Measurements from ENCODE around the gene PDE4D. TPM values are rescaled to one million over a fixed set of nuclear protein-coding genes. Genes with fewer than 3 reads are reported as not detected.

PDE4D gene
- total and polyA plus RNA-seq, 10 of the 15 experiments (the other 5 are each of a cell fraction or from before 2014, with no cell fraction given), result 0.87 to 4.1 (median 2.2) TPM

DNA sequence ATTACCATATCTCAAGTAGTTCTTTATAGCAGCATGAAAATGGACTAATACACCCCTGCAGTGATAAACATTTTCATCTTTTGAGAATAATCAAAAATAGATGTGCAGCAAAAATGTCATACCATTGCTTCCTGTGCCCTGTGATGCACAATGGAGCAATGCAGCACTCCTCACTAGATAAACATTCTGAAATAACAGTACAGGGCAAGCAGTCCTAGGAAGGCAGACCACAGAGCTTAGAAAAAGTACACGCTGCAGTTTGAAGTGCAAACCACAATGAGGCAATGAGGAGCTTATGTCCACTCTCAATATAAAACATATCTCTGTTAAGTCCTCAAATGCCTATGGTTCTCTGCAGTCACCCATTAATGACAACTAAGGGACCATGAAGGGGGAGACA lies 367.6 kb downstream of the PDE4D start:
- no peak overlapping the region for H2AFZ ChIP-seq (ENCODE audit: control insufficient read depth, low read depth, low read length)
- no TSS peak for BruUV-seq (replicated peaks)
- TF ChIP-seq RAD51 (IDR thresholded peaks at IDR 0.05) (no peak), KAT2A (conservative IDR thresholded peaks at IDR 0.05; ENCODE audit: control insufficient read depth, low read depth, low read length) (no peak), CREM (IDR thresholded peaks at IDR 0.05; ENCODE audit: low read depth) (no peak), ZBED1 (IDR thresholded peaks at IDR 0.05; ENCODE audit: borderline replicate concordance) (no peak), SP1 (IDR thresholded peaks at IDR 0.05; ENCODE audit: low read depth, low read length) (no peak), TARDBP (IDR thresholded peaks at IDR 0.05; ENCODE audit: borderline replicate concordance) (no peak), NR2F1 (conservative IDR thresholded peaks at IDR 0.05) (no peak)
- H3K27ac ChIP-seq (ENCODE audit: control insufficient read depth, insufficient read depth), result no peak overlapping the region
- no peaks in the 10 kb centered on the region for H3K36me3 ChIP-seq (ENCODE audit: control insufficient read depth in 2 of 2, insufficient read depth in 2 of 2, low read length in 1 of 2)
- in situ Hi-C loops (cut with MboI) (no loop called here), intact Hi-C loops (cut with micrococcal nuclease; ENCODE audit: unreplicated experiment) (no loop called here)
- no peaks in the 10 kb centered on the region for H3K4me1 ChIP-seq (ENCODE audit: control insufficient read depth, insufficient read depth, low read length)
- ChIA-PET RAD21 (ENCODE audit: unreplicated experiment) (no interaction called here), POLR2A (no interaction called here), CTCF (no interaction called here), SMC1A (ENCODE audit: uncharacterized antibody, unreplicated experiment) (no interaction called here)
- FAIRE-seq, result no peak
- WGBS (ENCODE audit: insufficient coverage, insufficient replicate concordance, low lambda C conversion rate, missing lambda C conversion rate), result 38% methylated on average over 1 of the region's 1 CpG
- no peak for ATAC-seq
- no peak overlapping the region for H3K9ac ChIP-seq (ENCODE audit: control insufficient read depth, insufficient read depth, low read length)
- no peaks in the 10 kb centered on the region for H3K27me3 ChIP-seq (replicated peaks in 1 of 2; ENCODE audit: control insufficient read depth in 2 of 2, insufficient read depth in 2 of 2, low read length in 1 of 2)
- DNase-seq (ENCODE audit: low read depth, low spot score), result no peak
- H3K4me2 ChIP-seq (ENCODE audit: control insufficient read depth, insufficient read depth), result no peak overlapping the region
- H3K79me2 ChIP-seq (ENCODE audit: control insufficient read depth, insufficient read depth, low read length), result no peaks in the 10 kb centered on the region
- H3K4me3 ChIP-seq, result no peak overlapping the region
- peaks cover 2% of the 10 kb centered on the region; the same call in 1 of the 3 replicates for H3K9me3 ChIP-seq (replicated peaks; ENCODE audit: control insufficient read depth, insufficient read depth, low read length)
- no peaks in the 10 kb centered on the region for H4K20me1 ChIP-seq (ENCODE audit: control insufficient read depth, insufficient read depth)

GRCh38 chr5:59525311-59525710 lies 368.2 kb downstream of the PDE4D start:
- Histone ChIP-seq H3K27ac (ENCODE audit: control insufficient read depth, insufficient read depth) (no peak overlapping the region), H3K79me2 (ENCODE audit: control insufficient read depth, insufficient read depth, low read length) (no peaks in the 10 kb centered on the region), H3K27me3 (replicated peaks in 1 of 2; ENCODE audit: control insufficient read depth in 2 of 2, insufficient read depth in 2 of 2, low read length in 1 of 2) (no peaks in the 10 kb centered on the region), H3K4me2 (ENCODE audit: control insufficient read depth, insufficient read depth) (no peak overlapping the region), H3K4me1 (ENCODE audit: control insufficient read depth, insufficient read depth, low read length) (no peaks in the 10 kb centered on the region), H3K4me3 (no peak overlapping the region), H2AFZ (ENCODE audit: control insufficient read depth, low read depth, low read length) (no peak overlapping the region), H3K9ac (ENCODE audit: control insufficient read depth, insufficient read depth, low read length) (no peak overlapping the region), H4K20me1 (ENCODE audit: control insufficient read depth, insufficient read depth) (no peaks in the 10 kb centered on the region), H3K9me3 (replicated peaks; ENCODE audit: control insufficient read depth, insufficient read depth, low read length) (peaks cover 2% of the 10 kb centered on the region; the same call in 1 of the 3 replicates), H3K36me3 (ENCODE audit: control insufficient read depth in 2 of 2, insufficient read depth in 2 of 2, low read length in 1 of 2) (no peaks in the 10 kb centered on the region)
- intact Hi-C loops (cut with micrococcal nuclease; ENCODE audit: unreplicated experiment), result no loop called here
- in situ Hi-C loops (cut with MboI), result no loop called here
- BruUV-seq (replicated peaks), result no TSS peak
- ChIA-PET POLR2A (no interaction called here), SMC1A (ENCODE audit: uncharacterized antibody, unreplicated experiment) (no interaction called here), CTCF (no interaction called here), RAD21 (ENCODE audit: unreplicated experiment) (no interaction called here)
- ATAC-seq (no peak), DNase-seq (ENCODE audit: low read depth, low spot score) (no peak), FAIRE-seq (no peak)
- WGBS (ENCODE audit: insufficient coverage, insufficient replicate concordance, low lambda C conversion rate, missing lambda C conversion rate), result 56% methylated on average over 3 of the region's 3 CpGs
- TF ChIP-seq POU2F2 (IDR thresholded peaks at IDR 0.05; ENCODE audit: borderline replicate concordance, low read depth, low read length) (no peak), CBFB (IDR thresholded peaks at IDR 0.05; ENCODE audit: low read depth) (no peak), SMC3 (IDR thresholded peaks at IDR 0.05; ENCODE audit: borderline replicate concordance, low read length) (no peak), PML (IDR thresholded peaks at IDR 0.05; ENCODE audit: low read length) (no peak), HDAC6 (IDR thresholded peaks at IDR 0.05; ENCODE audit: unreplicated experiment) (no peak), ESRRA (IDR thresholded peaks at IDR 0.05; ENCODE audit: low read length) (no peak)
- TF ChIP-seq, protein P1, sequence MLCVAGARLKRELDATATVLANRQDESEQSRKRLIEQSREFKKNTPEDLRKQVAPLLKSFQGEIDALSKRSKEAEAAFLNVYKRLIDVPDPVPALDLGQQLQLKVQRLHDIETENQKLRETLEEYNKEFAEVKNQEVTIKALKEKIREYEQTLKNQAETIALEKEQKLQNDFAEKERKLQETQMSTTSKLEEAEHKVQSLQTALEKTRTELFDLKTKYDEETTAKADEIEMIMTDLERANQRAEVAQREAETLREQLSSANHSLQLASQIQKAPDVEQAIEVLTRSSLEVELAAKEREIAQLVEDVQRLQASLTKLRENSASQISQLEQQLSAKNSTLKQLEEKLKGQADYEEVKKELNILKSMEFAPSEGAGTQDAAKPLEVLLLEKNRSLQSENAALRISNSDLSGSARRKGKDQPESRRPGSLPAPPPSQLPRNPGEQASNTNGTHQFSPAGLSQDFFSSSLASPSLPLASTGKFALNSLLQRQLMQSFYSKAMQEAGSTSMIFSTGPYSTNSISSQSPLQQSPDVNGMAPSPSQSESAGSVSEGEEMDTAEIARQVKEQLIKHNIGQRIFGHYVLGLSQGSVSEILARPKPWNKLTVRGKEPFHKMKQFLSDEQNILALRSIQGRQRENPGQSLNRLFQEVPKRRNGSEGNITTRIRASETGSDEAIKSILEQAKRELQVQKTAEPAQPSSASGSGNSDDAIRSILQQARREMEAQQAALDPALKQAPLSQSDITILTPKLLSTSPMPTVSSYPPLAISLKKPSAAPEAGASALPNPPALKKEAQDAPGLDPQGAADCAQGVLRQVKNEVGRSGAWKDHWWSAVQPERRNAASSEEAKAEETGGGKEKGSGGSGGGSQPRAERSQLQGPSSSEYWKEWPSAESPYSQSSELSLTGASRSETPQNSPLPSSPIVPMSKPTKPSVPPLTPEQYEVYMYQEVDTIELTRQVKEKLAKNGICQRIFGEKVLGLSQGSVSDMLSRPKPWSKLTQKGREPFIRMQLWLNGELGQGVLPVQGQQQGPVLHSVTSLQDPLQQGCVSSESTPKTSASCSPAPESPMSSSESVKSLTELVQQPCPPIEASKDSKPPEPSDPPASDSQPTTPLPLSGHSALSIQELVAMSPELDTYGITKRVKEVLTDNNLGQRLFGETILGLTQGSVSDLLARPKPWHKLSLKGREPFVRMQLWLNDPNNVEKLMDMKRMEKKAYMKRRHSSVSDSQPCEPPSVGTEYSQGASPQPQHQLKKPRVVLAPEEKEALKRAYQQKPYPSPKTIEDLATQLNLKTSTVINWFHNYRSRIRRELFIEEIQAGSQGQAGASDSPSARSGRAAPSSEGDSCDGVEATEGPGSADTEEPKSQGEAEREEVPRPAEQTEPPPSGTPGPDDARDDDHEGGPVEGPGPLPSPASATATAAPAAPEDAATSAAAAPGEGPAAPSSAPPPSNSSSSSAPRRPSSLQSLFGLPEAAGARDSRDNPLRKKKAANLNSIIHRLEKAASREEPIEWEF (IDR thresholded peaks at IDR 0.05; ENCODE audit: insufficient replicate concordance, low read depth, low read length), result no peak

Measured in GM12878 (cell line).